ENCODE measurements around the gene GSAP. TPM values are rescaled to one million over a fixed set of nuclear protein-coding genes. Genes with fewer than 3 reads are reported as not detected.

Gene GSAP
- total RNA-seq, 4 donors from 2014 or later, result 12.6 to 22.8 (median 17.0) TPM

GRCh38 chr7:77316219-77316978 is 99.8 kb downstream of the GSAP start:
- Histone ChIP-seq H3K4me3 (no peak overlapping the region), H3K9me3 (no peaks in the 10 kb centered on the region), H3K27ac (replicated peaks in 1 of 4) (peak overlapping the region in 2 of 4 donors; percentile 41 to 63), H3K27me3 (no peaks in the 10 kb centered on the region), H3K4me1 (peaks cover 18 to 45% (median 44%) of the 10 kb centered on the region in 4 donors), H3K36me3 (peaks cover 0 to 36% (median 8%) of the 10 kb centered on the region in 4 donors)
- no peak for DNase-seq (ENCODE audit: extremely low spot score)
- 63% methylated on average over 2 of the region's 2 CpGs for WGBS
- intact Hi-C loops (cut with DNase I), result no loop called here
- TF ChIP-seq EP300 (IDR thresholded peaks at IDR 0.05) (no peak), POLR2A (IDR thresholded peaks at IDR 0.05; ENCODE audit: low read depth) (no peak), CTCF (IDR thresholded peaks at IDR 0.05) (no peak), POLR2AphosphoS5 (IDR thresholded peaks at IDR 0.05) (no peak)

GRCh38 chr7:77315182-77315591 is 101.0 kb downstream of the GSAP start:
- Histone ChIP-seq H3K9me3 (no peaks in the 10 kb centered on the region), H3K36me3 (peaks cover 0 to 37% (median 7%) of the 10 kb centered on the region in 4 donors), H3K27ac (replicated peaks in 1 of 4) (peak overlapping the region; percentile 36 to 63 (median 52)), H3K27me3 (no peaks in the 10 kb centered on the region), H3K4me3 (no peak overlapping the region), H3K4me1 (peaks cover 18 to 50% (median 45%) of the 10 kb centered on the region in 4 donors)
- DNase-seq (ENCODE audit: extremely low spot score), result no peak
- intact Hi-C loops (cut with DNase I), result no loop called here
- no peak for TF ChIP-seq POLR2AphosphoS5 (IDR thresholded peaks at IDR 0.05)
- no peak for TF ChIP-seq POLR2A (IDR thresholded peaks at IDR 0.05; ENCODE audit: low read depth)
- TF ChIP-seq EP300 (IDR thresholded peaks at IDR 0.05), result no peak
- 40% methylated on average over 3 of the region's 3 CpGs for WGBS

DNA sequence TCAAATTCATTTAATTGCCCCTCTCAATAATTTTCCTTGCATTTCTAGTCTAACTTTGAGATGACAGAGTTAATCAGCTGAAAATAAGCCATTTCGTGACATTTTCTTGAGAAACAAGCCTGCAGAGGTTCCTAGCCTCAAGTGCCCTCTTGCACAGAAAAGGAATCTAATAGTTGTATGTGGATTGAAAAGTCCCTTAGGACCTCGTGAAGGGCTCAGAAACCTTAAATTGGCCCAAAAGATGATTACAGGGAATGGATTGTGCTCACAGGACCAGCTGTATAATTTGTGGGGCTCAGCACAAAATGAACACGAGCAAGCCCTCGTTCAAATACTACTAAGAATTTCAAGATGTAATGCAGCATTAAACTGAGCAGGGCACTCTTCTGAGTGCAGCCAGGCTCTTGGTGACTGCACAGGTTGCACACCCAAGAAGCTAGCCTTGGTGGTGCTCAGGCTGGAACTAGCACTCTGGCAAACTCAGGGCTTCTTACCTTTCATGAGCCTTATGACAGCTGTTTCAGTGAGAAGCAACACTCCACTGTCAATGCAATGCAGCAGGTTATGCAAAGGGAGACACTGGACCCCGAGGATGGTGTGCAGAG is 102.2 kb downstream of the GSAP start:
- no peak for DNase-seq (ENCODE audit: extremely low spot score)
- Histone ChIP-seq H3K36me3 (peaks cover 0 to 31% (median 5%) of the 10 kb centered on the region in 4 donors), H3K9me3 (no peaks in the 10 kb centered on the region), H3K27ac (replicated peaks in 1 of 4) (peak overlapping the region; percentile 56 to 64 (median 62)), H3K27me3 (no peaks in the 10 kb centered on the region), H3K4me1 (peaks cover 18 to 62% (median 56%) of the 10 kb centered on the region in 4 donors), H3K4me3 (no peak overlapping the region)
- TF ChIP-seq POLR2AphosphoS5 (IDR thresholded peaks at IDR 0.05), result no peak
- TF ChIP-seq EP300 (IDR thresholded peaks at IDR 0.05), result no peak
- TF ChIP-seq CTCF (IDR thresholded peaks at IDR 0.05), result no peak
- no peak for TF ChIP-seq POLR2A (IDR thresholded peaks at IDR 0.05; ENCODE audit: low read depth)
- WGBS, result 36% methylated on average over 4 of the region's 5 CpGs
- intact Hi-C loops (cut with DNase I), result no loop called here

- Histone ChIP-seq H3K27ac (replicated peaks in 1 of 4) (peak overlapping the region; percentile 56 to 64 (median 62)), H3K27me3 (no peaks in the 10 kb centered on the region), H3K4me1 (peaks cover 18 to 64% (median 61%) of the 10 kb centered on the region in 4 donors), H3K4me3 (no peak overlapping the region), H3K36me3 (peaks cover 0 to 28% (median 5%) of the 10 kb centered on the region in 4 donors), H3K9me3 (no peaks in the 10 kb centered on the region)
- no peak for DNase-seq (ENCODE audit: extremely low spot score)
- WGBS, result 22% methylated on average over 2 of the region's 2 CpGs
- TF ChIP-seq POLR2A (IDR thresholded peaks at IDR 0.05; ENCODE audit: low read depth) (no peak), CTCF (IDR thresholded peaks at IDR 0.05) (no peak), EP300 (IDR thresholded peaks at IDR 0.05) (no peak), POLR2AphosphoS5 (IDR thresholded peaks at IDR 0.05) (no peak)
- intact Hi-C loops (cut with DNase I), result no loop called here
These were observed 103.1 kb downstream of the GSAP start for GRCh38 chr7:77313085-77313484.

- intact Hi-C loops (cut with DNase I), result no loop called here
- H3K4me3 ChIP-seq, result no peak overlapping the region
- H3K27me3 ChIP-seq, result no peaks in the 10 kb centered on the region
- no peak overlapping the region for H3K27ac ChIP-seq (replicated peaks in 1 of 4)
- H3K9me3 ChIP-seq, result no peaks in the 10 kb centered on the region
- no peak for DNase-seq (ENCODE audit: extremely low spot score)
- 83% methylated on average over 5 of the region's 5 CpGs for WGBS
- TF ChIP-seq CTCF (IDR thresholded peaks at IDR 0.05), result no peak
- TF ChIP-seq POLR2AphosphoS5 (IDR thresholded peaks at IDR 0.05), result no peak
- TF ChIP-seq POLR2A (IDR thresholded peaks at IDR 0.05; ENCODE audit: low read depth), result no peak
- no peak for TF ChIP-seq EP300 (IDR thresholded peaks at IDR 0.05)
- H3K36me3 ChIP-seq, result peaks cover 0 to 24% (median 5%) of the 10 kb centered on the region in 4 donors
- peaks cover 18 to 69% (median 63%) of the 10 kb centered on the region in 4 donors for H3K4me1 ChIP-seq
These were observed 105.2 kb downstream of the GSAP start for GRCh38 chr7:77310982-77311381.

Data from esophagus muscularis mucosa (tissue), 4 donors.